OCI-LY3 (cell line): Measurements from ENCODE around the gene HCRTR1.

Source experiments
- EZH2phosphoT487 ChIP-seq: fragments of 200-600 bp; shearing (Covaris generic); IDR thresholded peaks from 2 replicates; pipeline ENCODE4 v1.6.1; 2018; ENCODE audit warnings: antibody characterized with exemption, mixed run types, low read depth
- TF ChIP-seq, protein P1 (sequence below): fragments of 200-600, 300-600 bp; sonication (generic); IDR thresholded peaks from 2 replicates; pipeline ENCODE4 v1.5.1; 2014; ENCODE audit warnings: antibody characterized with exemption, low read length, low read depth

GRCh38 chr1:31626223-31627207, 9.0 kb downstream of the HCRTR1 start:
- TF ChIP-seq, protein P1, sequence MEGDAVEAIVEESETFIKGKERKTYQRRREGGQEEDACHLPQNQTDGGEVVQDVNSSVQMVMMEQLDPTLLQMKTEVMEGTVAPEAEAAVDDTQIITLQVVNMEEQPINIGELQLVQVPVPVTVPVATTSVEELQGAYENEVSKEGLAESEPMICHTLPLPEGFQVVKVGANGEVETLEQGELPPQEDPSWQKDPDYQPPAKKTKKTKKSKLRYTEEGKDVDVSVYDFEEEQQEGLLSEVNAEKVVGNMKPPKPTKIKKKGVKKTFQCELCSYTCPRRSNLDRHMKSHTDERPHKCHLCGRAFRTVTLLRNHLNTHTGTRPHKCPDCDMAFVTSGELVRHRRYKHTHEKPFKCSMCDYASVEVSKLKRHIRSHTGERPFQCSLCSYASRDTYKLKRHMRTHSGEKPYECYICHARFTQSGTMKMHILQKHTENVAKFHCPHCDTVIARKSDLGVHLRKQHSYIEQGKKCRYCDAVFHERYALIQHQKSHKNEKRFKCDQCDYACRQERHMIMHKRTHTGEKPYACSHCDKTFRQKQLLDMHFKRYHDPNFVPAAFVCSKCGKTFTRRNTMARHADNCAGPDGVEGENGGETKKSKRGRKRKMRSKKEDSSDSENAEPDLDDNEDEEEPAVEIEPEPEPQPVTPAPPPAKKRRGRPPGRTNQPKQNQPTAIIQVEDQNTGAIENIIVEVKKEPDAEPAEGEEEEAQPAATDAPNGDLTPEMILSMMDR: no peak
- no peak for TF ChIP-seq EZH2phosphoT487
